AG04450 (cell line): ENCODE data around the gene KLRF2. TPM values are rescaled to one million over a fixed set of nuclear protein-coding genes. Genes with fewer than 3 reads are reported as not detected.
"Not testable (repeated sequence)": the region's sequence is repeated elsewhere in the genome, so short reads cannot be mapped to it uniquely, and the experiment has no call there.

ENCODE experiments used
- CTCF ChIA-PET: fragments of 300-600, 350-600 bp; formaldehyde crosslinking; extraction: SDS; loops from one replicate; lab custom pipeline; 2022; ENCODE audit warnings: antibody characterized with exemption, inconsistent platforms; lab: Charles Lee
- POLR2A ChIA-PET: fragments of 350-600 bp; formaldehyde crosslinking; extraction: SDS; loops from one replicate; lab custom pipeline; 2021; ENCODE audit warnings: antibody characterized with exemption, inconsistent platforms; lab: Yijun Ruan, JAX
- DNase-seq: peaks from one replicate; pipeline ENCODE4 v3.0.0-alpha.2; 2011; ENCODE audit warnings: low read depth, low spot score
- H3K27ac ChIP-seq: one replicate; pipeline ENCODE4 v1.5.1; 2012; ENCODE audit warnings: low read depth, low read length, control low read depth
- H3K27me3 ChIP-seq: one replicate; pipeline ENCODE4 v1.6.0; 2012; ENCODE audit warnings: low read length; ENCODE audit not compliant: control insufficient read depth, insufficient read depth
- H3K4me3 ChIP-seq: 2 replicates; pipeline ENCODE4 v1.5.1; 2011; ENCODE audit warnings: mild to moderate bottlenecking, low read depth, low read length, control low read depth
- H3K9me3 ChIP-seq: 2 replicates; pipeline ENCODE4 v1.5.1; 2012; ENCODE audit warnings: low read length; ENCODE audit not compliant: control insufficient read depth, insufficient read depth
- CTCF ChIP-seq: IDR thresholded peaks from 2 replicates; pipeline ENCODE4 v1.5.1; 2011; ENCODE audit warnings: low read depth, low read length, control low read depth, inconsistent platforms
- polyA plus RNA-seq: library from polyadenylated mRNA; depleted of rRNA; stranded (reverse); fragments of >200 nt; gene quantifications from 2 replicates; pipeline ENCODE4 v1.2.3, GENCODE V29; 2011

Gene KLRF2
- polyA plus RNA-seq, 1 experiment: not detected

GRCh38 chr12:9870286-9870866 is 10.9 kb upstream of the KLRF2 start:
- Histone ChIP-seq H3K27me3 (no peaks in the 10 kb centered on the region), H3K9me3 (no peaks in the 10 kb centered on the region), H3K27ac (no peak overlapping the region), H3K4me3 (peak overlapping the region; percentile 54; the same call in 1 of the 2 replicates)
- TF ChIP-seq CTCF: no peak
- ChIA-PET CTCF (interaction anchor here (0.7 to 2.6 kb wide), 3 partner anchors 36 to 119 kb away, joined by 3 to 20 read pairs (median 3); no protein-coding TSS in a partner anchor), POLR2A (no interaction called here)
- no peak for DNase-seq

GRCh38 chr12:9872162-9872561 is 9.1 kb upstream of the KLRF2 start:
- Histone ChIP-seq H3K4me3 (no peak overlapping the region), H3K9me3 (no peaks in the 10 kb centered on the region), H3K27me3 (no peaks in the 10 kb centered on the region), H3K27ac (no peak overlapping the region)
- TF ChIP-seq CTCF: no peak
- CTCF ChIA-PET: interaction anchor here (2.6 kb wide), 1 partner anchor 121 kb away, joined by 20 read pairs; no protein-coding TSS in a partner anchor
- no peak for DNase-seq
- POLR2A ChIA-PET: no interaction called here

- Histone ChIP-seq H3K27me3 (no peaks in the 10 kb centered on the region), H3K9me3 (no peaks in the 10 kb centered on the region), H3K4me3 (no peak overlapping the region), H3K27ac (no peak overlapping the region)
- no peak for DNase-seq
- no peak for TF ChIP-seq CTCF
- ChIA-PET CTCF (interaction anchor here (0.6 to 2.6 kb wide), 2 partner anchors 61 to 122 kb away, joined by 3 to 20 read pairs; no protein-coding TSS in a partner anchor), POLR2A (no interaction called here)
These were observed 8.5 kb upstream of the KLRF2 start for GRCh38 chr12:9872742-9873141.

GRCh38 chr12:9876120-9876519 is 5.2 kb upstream of the KLRF2 start:
- POLR2A ChIA-PET, H3K27ac ChIP-seq, H3K9me3 ChIP-seq, H3K4me3 ChIP-seq, DNase-seq, CTCF ChIA-PET, H3K27me3 ChIP-seq: not testable (repeated sequence)

- no peak overlapping the region for H3K4me3 ChIP-seq
- POLR2A ChIA-PET: no interaction called here
- TF ChIP-seq CTCF: no peak
- CTCF ChIA-PET: interaction anchor here (1.0 kb wide), 1 partner anchor 130 kb away, joined by 3 read pairs; no protein-coding TSS in a partner anchor
- H3K9me3 ChIP-seq: no peaks in the 10 kb centered on the region
- no peak overlapping the region for H3K27ac ChIP-seq
- DNase-seq: no peak
- no peaks in the 10 kb centered on the region for H3K27me3 ChIP-seq
These were observed 684 bp upstream of the KLRF2 start for GRCh38 chr12:9880532-9881078.
